H1 (cell line): ENCODE measurements around the gene IL36A. TPM values are rescaled to one million over a fixed set of nuclear protein-coding genes. Genes with fewer than 3 reads are reported as not detected.

Experiments used
- BACH1 ChIP-seq: IDR thresholded peaks from 2 replicates; pipeline ENCODE4 v1.6.1; 2012; ENCODE audit warnings: low read length, improper control_type of control experiment
- CREB1 ChIP-seq: IDR thresholded peaks from 2 replicates; pipeline ENCODE4 v1.6.1; 2012; ENCODE audit warnings: inconsistent platforms
- HDAC2 ChIP-seq, 2 experiments: fragments of 300-600 bp in 1 of 2; sonication (generic) in 1 of 2; IDR thresholded peaks; 2 replicates each; pipeline ENCODE4 v1.6.1; 2011 to 2012; ENCODE audit warnings: low read depth in 2 of 2, low read length in 2 of 2, mild to moderate bottlenecking in 2 of 2, moderate library complexity in 2 of 2, borderline replicate concordance in 1 of 2, inconsistent platforms in 1 of 2
- RXRA ChIP-seq: IDR thresholded peaks from 2 replicates; pipeline ENCODE4 v1.6.1; 2011; ENCODE audit warnings: low read depth, mild to moderate bottlenecking, low read length, moderate library complexity; ENCODE audit not compliant: insufficient read depth
- SUZ12 ChIP-seq: fragments of 200-600 bp; sonication (generic); IDR thresholded peaks from 2 replicates; pipeline ENCODE4 v1.6.1; 2012; ENCODE audit warnings: mild to moderate bottlenecking, inconsistent platforms, low read length, moderate library complexity, mixed read lengths
- polyA plus RNA-seq, 7 experiments: library from polyadenylated mRNA; depleted of rRNA in 3 of 7; stranded (reverse) in 5 of 7; unstranded in 2 of 7; fragments of >200 nt in 5 of 7; fragments of 200-250 nt in 2 of 7; gene quantifications; 1 replicate in 5 of 7; 2 replicates in 1 of 7; 4 replicates in 1 of 7; pipeline versions ENCODE4 v1.2.1 to v1.2.3, GENCODE V29; 2011 to 2013; ENCODE audit warnings: missing spikeins in 2 of 7, mixed read lengths in 2 of 7
- total RNA-seq: library from RNA; stranded (reverse); fragmentation: NEBNext Ultra II Directional; extraction: Animal tissue kit (Norgen Biotek cat#: 25700); gene quantifications from 2 replicates; pipeline ENCODE4 v1.2.1, GENCODE V29; 2021
- TF ChIP-seq, protein P1 (sequence below): fragments of 300-600 bp; sonication (generic); IDR thresholded peaks from 2 replicates; pipeline ENCODE4 v1.7.1; 2012; ENCODE audit warnings: low read length, moderate library complexity, mild to moderate bottlenecking, inconsistent platforms; ENCODE audit not compliant: insufficient replicate concordance

IL36A gene
- total and polyA plus RNA-seq, 2 of the 8 experiments (the other 6 are each of a cell fraction or from before 2014, with no cell fraction given): not detected

DNA sequence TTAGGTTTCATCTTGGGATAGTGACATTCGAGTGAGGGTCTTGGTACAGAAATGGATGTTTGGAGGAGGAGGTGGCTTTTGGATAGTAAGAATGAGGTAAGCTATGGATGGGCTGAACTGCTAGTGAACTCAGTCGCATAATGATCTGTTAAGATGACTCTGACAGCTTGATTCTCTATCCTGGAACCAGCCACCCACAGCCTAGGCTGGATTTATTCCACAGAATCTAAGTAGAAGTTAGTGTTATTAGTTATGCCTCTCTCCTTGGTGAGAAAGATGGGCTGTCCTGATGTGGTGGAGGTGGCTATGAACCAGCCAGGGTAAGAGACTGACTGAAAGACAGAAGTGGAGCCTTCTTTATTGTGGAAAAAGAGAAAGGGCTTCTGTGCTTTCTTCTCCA lies 22.4 kb downstream of the IL36A start (continued):
- TF ChIP-seq, protein P1, sequence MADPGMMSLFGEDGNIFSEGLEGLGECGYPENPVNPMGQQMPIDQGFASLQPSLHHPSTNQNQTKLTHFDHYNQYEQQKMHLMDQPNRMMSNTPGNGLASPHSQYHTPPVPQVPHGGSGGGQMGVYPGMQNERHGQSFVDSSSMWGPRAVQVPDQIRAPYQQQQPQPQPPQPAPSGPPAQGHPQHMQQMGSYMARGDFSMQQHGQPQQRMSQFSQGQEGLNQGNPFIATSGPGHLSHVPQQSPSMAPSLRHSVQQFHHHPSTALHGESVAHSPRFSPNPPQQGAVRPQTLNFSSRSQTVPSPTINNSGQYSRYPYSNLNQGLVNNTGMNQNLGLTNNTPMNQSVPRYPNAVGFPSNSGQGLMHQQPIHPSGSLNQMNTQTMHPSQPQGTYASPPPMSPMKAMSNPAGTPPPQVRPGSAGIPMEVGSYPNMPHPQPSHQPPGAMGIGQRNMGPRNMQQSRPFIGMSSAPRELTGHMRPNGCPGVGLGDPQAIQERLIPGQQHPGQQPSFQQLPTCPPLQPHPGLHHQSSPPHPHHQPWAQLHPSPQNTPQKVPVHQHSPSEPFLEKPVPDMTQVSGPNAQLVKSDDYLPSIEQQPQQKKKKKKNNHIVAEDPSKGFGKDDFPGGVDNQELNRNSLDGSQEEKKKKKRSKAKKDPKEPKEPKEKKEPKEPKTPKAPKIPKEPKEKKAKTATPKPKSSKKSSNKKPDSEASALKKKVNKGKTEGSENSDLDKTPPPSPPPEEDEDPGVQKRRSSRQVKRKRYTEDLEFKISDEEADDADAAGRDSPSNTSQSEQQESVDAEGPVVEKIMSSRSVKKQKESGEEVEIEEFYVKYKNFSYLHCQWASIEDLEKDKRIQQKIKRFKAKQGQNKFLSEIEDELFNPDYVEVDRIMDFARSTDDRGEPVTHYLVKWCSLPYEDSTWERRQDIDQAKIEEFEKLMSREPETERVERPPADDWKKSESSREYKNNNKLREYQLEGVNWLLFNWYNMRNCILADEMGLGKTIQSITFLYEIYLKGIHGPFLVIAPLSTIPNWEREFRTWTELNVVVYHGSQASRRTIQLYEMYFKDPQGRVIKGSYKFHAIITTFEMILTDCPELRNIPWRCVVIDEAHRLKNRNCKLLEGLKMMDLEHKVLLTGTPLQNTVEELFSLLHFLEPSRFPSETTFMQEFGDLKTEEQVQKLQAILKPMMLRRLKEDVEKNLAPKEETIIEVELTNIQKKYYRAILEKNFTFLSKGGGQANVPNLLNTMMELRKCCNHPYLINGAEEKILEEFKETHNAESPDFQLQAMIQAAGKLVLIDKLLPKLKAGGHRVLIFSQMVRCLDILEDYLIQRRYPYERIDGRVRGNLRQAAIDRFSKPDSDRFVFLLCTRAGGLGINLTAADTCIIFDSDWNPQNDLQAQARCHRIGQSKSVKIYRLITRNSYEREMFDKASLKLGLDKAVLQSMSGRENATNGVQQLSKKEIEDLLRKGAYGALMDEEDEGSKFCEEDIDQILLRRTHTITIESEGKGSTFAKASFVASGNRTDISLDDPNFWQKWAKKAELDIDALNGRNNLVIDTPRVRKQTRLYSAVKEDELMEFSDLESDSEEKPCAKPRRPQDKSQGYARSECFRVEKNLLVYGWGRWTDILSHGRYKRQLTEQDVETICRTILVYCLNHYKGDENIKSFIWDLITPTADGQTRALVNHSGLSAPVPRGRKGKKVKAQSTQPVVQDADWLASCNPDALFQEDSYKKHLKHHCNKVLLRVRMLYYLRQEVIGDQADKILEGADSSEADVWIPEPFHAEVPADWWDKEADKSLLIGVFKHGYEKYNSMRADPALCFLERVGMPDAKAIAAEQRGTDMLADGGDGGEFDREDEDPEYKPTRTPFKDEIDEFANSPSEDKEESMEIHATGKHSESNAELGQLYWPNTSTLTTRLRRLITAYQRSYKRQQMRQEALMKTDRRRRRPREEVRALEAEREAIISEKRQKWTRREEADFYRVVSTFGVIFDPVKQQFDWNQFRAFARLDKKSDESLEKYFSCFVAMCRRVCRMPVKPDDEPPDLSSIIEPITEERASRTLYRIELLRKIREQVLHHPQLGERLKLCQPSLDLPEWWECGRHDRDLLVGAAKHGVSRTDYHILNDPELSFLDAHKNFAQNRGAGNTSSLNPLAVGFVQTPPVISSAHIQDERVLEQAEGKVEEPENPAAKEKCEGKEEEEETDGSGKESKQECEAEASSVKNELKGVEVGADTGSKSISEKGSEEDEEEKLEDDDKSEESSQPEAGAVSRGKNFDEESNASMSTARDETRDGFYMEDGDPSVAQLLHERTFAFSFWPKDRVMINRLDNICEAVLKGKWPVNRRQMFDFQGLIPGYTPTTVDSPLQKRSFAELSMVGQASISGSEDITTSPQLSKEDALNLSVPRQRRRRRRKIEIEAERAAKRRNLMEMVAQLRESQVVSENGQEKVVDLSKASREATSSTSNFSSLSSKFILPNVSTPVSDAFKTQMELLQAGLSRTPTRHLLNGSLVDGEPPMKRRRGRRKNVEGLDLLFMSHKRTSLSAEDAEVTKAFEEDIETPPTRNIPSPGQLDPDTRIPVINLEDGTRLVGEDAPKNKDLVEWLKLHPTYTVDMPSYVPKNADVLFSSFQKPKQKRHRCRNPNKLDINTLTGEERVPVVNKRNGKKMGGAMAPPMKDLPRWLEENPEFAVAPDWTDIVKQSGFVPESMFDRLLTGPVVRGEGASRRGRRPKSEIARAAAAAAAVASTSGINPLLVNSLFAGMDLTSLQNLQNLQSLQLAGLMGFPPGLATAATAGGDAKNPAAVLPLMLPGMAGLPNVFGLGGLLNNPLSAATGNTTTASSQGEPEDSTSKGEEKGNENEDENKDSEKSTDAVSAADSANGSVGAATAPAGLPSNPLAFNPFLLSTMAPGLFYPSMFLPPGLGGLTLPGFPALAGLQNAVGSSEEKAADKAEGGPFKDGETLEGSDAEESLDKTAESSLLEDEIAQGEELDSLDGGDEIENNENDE: no peak
- no peak for TF ChIP-seq RXRA
- TF ChIP-seq HDAC2 (IDR thresholded peaks at IDR 0.05; ENCODE audit: borderline replicate concordance in 1 of 2, low read depth in 2 of 2, low read length in 2 of 2): no peak
- TF ChIP-seq SUZ12: no peak
- TF ChIP-seq CREB1: no peak
- no peak for TF ChIP-seq BACH1
